ENCODE data around the gene COL23A1.

COL23A1 gene

GRCh38 chr5:178368716-178369300, 221.4 kb downstream of the COL23A1 start:
- TF ChIP-seq CTCF (conservative IDR thresholded peaks at IDR 0.05; ENCODE audit: low read depth): no peak
- H3K27ac ChIP-seq: no peak overlapping the region
- DNase-seq (ENCODE audit: low spot score): no peak
- CTCF ChIA-PET: no interaction called here
- POLR2A ChIA-PET (ENCODE audit: low non-redundant PET): interaction anchor here (0.6 kb wide), 1 partner anchor 133 kb away, joined by 3 read pairs; no protein-coding TSS in a partner anchor

DNA sequence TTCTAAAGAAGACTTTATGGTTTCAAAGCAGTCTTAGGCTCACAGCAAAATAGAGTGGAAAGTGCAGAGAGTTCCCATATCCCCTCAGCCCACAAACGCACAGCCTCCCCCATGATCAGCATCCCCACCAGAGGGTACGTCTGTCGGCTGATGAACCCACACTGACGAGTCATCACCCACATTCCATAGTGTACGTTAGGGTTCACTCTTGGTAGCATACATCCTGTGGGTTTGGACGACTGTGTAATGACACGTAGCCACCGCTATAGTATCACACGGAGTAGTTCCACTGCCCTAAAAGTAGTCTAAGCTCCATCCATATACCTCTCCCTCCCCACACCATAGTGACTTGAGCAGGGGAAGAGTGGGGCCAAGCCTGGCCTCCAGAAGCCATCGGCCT, 221.9 kb downstream of the COL23A1 start:
- ChIA-PET CTCF (interaction anchor here (0.6 to 0.9 kb wide), 2 partner anchors 9 to 133 kb away, joined by 3 read pairs; no protein-coding TSS in a partner anchor), POLR2A (ENCODE audit: low non-redundant PET) (interaction anchor here (0.6 kb wide), 1 partner anchor 134 kb away, joined by 3 read pairs; no protein-coding TSS in a partner anchor)
- no peak for TF ChIP-seq CTCF (conservative IDR thresholded peaks at IDR 0.05; ENCODE audit: low read depth)
- DNase-seq (ENCODE audit: low spot score): no peak
- H3K27ac ChIP-seq: no peak overlapping the region

DNA sequence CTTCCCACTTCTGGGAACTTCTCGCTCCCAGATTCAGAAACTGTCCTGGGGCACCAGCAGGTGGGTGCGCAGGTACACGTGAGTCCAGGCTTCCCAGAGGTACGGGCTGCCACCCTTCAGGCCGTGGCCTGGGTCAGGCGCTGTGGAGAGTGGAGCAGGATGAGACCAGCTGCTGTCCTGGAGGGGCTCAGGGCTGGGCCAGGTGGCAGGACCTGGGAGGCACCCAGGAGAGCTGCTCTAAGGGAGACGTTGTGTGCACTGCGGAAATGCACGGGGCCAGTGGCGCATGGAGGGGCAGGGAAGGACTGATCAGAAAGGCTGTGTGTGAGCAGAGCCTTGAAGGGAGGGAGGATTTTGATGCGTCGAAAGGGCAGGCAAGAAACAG, 222.5 kb downstream of the COL23A1 start:
- CTCF ChIA-PET: interaction anchor here (0.6 to 0.9 kb wide), 2 partner anchors 8 to 133 kb away, joined by 3 read pairs; no protein-coding TSS in a partner anchor
- POLR2A ChIA-PET (ENCODE audit: low non-redundant PET): no interaction called here
- no peak for DNase-seq (ENCODE audit: low spot score)
- TF ChIP-seq CTCF (conservative IDR thresholded peaks at IDR 0.05; ENCODE audit: low read depth): no peak
- no peak overlapping the region for H3K27ac ChIP-seq

DNA sequence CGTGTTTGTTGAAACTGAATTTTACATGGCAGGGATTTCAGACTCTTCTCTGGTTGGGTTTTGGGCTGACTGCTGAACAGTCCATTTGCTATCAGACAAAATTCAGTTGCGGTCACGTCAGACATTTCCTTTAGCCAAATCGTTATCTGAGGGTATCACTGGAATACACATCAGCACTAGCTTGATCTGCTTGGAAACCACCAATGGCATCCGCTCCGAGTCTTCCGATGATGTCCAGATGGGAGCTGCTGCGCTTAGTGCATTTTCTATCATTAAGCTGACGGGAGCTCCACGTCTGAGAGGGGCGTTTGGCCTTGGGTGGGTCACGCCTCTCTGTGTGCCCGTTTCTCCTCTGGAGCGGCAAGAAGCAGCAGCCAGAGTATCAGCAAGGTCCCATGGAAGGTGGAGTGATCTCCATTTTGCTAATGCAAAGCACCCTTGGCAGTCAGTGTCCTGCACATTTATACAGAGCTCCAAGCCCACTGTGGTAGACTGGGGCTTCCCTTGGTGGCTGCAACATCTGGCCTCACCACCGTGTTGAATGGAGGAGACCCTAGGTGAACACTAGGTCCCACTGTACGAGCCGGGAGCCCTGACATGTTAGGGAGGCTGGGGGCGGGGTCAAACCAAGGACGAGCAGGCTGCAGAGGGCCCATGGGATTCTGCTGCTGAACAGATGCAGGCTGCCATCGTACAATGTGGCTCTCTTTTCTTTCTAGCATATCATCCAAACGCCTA, 223.0 kb downstream of the COL23A1 start:
- TF ChIP-seq CTCF (conservative IDR thresholded peaks at IDR 0.05; ENCODE audit: low read depth): no peak

GRCh38 chr5:178365501-178366440, 224.4 kb downstream of the COL23A1 start:
- no peak overlapping the region for H3K27ac ChIP-seq
- DNase-seq (ENCODE audit: low spot score): no peak
- CTCF ChIA-PET: no interaction called here
- POLR2A ChIA-PET (ENCODE audit: low non-redundant PET): no interaction called here
- no peak for TF ChIP-seq CTCF (conservative IDR thresholded peaks at IDR 0.05; ENCODE audit: low read depth)

More for the DNA sequence above, 223.0 kb downstream of the COL23A1 start:
- ChIA-PET CTCF (no interaction called here), POLR2A (ENCODE audit: low non-redundant PET) (no interaction called here)
- H3K27ac ChIP-seq: no peak overlapping the region
- DNase-seq (ENCODE audit: low spot score): no peak

DNA sequence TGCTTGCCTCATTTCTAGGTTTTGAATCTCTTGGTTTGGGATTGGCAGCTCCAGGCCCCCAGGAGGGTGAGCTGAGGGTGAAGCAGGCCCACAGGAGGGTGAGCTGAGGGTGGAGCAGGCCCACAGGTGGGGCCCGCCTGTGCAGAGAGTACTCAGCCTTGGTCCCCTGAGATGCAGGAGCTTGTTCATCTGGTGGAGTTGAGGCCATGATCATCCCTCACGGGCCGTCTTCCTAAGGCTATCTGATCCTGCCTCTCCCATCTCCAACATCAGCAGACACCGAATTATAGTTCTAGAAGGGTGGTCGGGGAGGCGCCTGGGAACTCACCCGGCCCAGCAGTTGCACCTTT, 225.9 kb downstream of the COL23A1 start:
- CTCF ChIA-PET: interaction anchor here (0.7 to 0.9 kb wide), 2 partner anchors 23 to 97 kb away, joined by 3 to 5 read pairs; no protein-coding TSS in a partner anchor
- DNase-seq (ENCODE audit: low spot score): no peak
- POLR2A ChIA-PET (ENCODE audit: low non-redundant PET): no interaction called here
- H3K27ac ChIP-seq: no peak overlapping the region
- TF ChIP-seq CTCF (conservative IDR thresholded peaks at IDR 0.05; ENCODE audit: low read depth): no peak
